Smooth muscle cell of the brain vasculature (primary cell): ENCODE results near the gene PNPLA1.
A peak's percentile ranks its signal among the peaks of the same experiment; 100 is the strongest.

ENCODE experiments used
- DNase-seq: peaks from one replicate; pipeline ENCODE4 v3.0.0-alpha.2; 2012; ENCODE audit warnings: low read depth, low spot score

PNPLA1 gene

GRCh38 chr6:36246506-36247268 is 23.2 kb upstream of the PNPLA1 start:
- no peak for DNase-seq

GRCh38 chr6:36247693-36248092 is 22.2 kb upstream of the PNPLA1 start:
- DNase-seq, result no peak

GRCh38 chr6:36248980-36249379 is 20.9 kb upstream of the PNPLA1 start:
- peak; percentile 2 for DNase-seq

DNA sequence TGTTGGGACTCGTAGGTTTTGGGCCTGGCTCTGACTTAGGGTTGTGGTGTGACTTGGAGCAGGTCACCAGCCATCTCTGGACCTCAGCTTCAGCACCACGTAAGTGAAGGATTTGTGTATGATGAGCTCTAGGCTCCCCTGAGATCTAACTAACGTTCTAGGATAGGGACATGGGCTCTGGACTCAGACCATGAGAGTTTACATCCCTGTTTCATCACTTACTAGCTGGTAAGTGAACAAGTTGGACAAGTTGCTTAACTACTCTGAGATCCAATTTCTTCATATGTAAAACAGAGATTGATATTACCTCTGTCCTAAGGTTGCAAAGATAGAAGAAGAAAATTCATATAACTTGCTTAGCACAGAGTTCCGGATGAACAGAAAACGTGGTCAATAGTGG is 20.3 kb upstream of the PNPLA1 start:
- DNase-seq, result no peak

GRCh38 chr6:36252005-36252404 is 17.9 kb upstream of the PNPLA1 start:
- DNase-seq, result no peak

GRCh38 chr6:36263390-36264000 is 6.4 kb upstream of the PNPLA1 start:
- no peak for DNase-seq

DNA sequence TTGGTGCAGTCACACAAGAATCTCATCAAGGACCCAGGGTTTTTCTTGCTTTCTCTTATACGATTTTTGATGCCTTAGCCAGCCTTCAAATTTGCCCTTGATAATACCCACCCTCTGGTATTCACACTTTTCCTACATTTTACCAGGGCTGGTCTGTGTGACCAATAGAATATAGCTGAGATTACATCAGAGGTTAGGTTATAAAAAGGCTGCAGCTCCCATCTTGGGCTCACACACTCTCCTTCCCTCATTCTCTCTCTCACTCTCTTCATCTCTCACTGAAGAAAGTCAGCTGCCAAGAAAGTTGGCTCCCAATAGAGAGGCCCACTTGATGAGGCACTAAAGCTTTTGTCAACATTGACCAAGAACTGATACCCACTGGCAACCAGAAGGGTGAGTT is 4.1 kb upstream of the PNPLA1 start:
- DNase-seq, result no peak

DNA sequence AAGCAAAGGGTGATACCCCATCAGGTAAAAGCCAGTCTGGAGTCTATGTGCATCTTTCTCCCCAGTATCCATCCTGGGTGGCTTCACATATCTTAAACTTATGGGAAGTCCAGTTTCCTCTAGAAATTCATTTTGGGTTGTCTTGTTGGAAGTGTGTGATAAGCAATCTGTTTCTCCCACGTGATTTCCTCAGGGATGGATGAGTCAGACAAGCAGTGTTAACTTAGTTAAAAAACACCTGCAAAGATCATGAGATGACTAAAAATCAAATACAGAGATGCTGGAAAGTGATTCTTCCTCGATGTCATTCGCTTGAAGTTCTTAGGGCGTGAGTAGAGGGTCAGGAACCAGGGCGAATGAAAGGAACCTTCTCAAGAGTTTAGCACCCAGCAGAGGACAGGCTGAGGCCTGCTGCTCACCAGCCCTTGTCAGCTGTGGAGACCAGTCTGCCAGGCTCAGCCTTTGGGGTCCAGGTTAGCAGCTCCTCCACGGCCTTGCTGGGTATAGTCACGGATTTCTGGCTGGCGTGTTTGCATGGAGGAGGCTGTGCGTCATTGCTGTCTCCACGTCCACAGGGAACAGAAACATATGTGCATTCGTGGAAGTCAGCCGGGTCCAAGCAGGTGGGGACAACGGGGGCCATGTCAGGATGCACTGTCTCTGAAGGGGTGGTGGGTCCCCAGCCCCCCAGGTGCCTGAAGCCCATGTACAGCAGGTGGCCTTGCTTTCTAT is 2.8 kb upstream of the PNPLA1 start:
- no peak for DNase-seq

DNA sequence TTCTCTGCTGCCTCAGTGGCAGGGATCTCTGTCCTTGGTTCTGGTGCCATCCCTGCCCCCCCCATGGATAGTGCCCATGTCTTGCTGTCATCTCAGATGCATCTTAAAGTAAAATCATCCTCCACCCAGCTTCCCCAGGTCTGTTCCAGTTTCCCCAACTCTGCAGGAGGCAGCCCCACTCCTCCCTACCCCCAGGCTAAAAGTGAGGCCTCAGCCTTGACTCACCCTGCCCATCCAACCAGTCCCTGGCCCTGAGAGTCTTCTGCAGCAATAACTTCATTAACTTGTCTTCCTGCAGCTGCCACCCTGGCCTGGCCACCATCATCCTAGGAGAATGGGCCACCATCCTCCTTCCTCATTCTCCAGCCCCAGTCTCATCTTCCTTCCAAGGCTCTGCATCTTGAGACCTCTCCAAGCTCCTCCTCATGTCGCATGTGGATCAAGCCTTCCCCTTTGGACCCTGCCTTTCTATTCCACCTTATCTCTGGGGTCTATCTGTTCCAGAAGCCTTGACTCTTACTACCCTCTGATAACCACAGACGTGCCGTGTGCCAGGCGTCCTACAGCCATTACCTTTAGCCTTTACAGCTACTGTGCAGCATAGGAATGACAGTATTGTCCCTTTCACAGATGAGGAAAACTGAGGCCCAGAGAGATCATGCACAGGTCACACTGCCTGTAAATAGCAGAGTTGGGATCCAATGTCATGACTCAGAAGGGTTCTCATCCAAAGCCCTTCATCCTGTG is 2.0 kb upstream of the PNPLA1 start:
- DNase-seq, result no peak

GRCh38 chr6:36268478-36269275 is 1.2 kb upstream of the PNPLA1 start:
- no peak for DNase-seq

DNA sequence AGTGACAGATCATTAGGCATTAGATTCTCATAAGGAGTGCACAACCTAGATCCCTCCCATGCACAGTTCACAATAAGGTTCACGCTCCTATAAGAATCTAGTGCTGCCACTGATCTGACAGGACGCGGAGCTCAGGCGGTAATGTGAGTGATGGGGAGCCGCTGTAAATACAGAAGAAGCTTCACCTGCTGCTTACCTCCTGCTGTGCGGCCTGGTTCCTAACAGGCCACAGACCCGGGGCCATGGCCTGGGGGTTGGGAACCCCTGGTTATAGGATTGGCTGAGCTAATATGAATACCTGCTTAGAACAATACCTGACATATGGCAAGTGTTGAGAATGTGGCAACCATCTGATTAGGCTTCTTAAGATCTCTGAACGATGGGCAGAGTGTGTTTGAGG is 2.4 kb downstream of the PNPLA1 start:
- DNase-seq, result no peak

DNA sequence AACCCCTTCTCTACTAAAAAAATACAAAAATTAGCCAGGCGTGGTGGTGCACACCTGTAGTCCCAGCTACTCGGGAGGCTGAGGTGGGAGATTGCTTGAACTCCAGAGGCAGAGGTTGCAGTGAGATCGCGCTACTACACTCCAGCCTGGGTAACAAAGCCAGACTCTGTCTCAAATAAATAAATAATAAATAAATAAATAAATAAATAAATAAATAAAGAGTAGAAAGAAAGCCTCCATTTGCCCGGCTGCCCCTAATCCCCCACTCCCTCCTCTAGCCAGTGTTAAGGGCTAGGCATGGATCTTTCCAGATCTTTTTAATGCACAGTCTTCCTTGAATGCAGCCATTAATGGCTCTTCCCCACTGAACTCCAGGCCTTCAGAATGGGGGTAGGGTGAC is 3.2 kb downstream of the PNPLA1 start:
- DNase-seq, result no peak

GRCh38 chr6:36273802-36274514 is 4.1 kb downstream of the PNPLA1 start:
- DNase-seq, result no peak

DNA sequence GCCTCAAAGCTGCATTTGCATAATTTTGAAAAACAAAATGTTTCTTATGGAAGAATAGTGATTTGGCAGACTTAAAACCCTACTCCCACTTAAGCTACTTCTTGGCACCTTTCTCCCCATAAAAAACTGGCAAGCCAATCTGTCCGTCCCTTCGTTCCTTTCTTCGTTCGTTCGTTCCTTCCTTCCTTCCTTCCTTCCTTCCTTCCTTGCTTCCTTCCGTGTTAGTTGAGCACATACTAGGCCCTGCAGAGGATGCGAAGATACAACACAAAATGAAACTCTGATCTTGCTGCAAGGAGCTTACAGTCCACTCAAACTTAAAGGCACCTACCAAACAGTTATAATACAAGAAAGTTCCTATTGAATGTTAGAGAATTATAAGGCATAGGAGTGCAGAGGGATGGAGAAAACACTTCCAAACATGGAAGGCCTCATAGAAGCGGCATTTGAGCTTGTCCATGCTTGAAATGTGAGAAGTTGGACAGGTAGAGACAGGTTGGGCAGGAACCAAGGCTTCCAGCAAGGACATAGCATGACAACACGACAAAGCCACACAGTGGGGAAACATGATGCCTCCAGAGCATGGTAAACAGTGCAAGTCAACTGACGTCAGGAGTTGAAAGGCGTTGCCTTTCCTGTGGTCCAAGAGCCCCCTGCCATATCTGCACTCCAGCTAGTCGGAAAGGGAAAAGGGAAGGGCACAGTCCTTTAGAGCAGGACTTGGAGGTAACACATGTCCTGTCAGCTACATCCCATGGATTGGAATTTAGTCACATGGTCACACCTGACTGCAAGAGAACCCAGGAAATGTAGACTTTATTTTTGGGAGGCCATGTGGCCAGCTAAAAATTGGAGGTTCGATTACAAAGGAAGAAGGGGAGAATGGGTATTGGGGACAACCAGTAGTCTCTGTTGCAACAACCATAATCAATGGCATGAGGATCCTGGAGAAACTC is 7.0 kb downstream of the PNPLA1 start:
- DNase-seq, result no peak

GRCh38 chr6:36277946-36278470 is 8.1 kb downstream of the PNPLA1 start:
- DNase-seq, result no peak

DNA sequence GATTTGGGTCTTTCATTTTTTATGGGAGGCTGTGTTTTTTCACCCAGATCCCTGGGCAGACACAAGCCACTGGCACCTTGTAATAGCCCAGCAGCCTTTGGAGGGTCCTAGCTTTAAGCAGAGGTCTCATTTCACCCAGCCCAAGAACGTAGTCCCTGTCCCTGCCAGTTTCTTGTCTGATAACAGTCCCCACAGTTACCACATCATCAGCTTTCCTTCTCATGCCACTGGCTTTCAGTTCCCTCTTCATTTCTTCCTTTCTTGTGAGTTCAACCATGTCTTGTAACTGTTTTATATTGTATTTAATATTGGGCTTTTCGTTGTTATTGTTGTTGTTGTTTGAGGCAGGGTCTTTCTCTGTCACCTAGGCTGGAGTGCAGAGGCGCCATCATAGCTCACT is 10.6 kb downstream of the PNPLA1 start:
- no peak for DNase-seq

DNA sequence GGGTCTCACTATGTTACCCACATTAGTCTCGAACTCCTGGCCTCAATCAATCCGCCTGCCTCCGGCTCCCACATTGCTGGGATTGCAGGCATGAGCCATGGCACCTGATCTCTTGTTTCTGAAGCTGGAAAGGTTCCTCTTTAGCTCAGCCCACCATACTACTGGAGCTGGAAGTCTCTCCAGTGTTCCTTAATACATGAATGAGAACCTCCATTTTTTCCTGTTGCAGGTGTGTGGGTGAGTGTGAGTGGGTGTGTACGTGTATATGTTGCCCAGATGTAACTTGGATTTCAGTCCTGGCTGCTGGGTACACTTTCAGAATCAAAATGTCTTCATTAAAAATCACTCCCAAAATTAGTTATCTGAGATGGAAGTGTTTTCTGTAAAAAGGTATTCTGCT is 11.1 kb downstream of the PNPLA1 start:
- DNase-seq, result no peak

GRCh38 chr6:36283608-36284007 is 13.7 kb downstream of the PNPLA1 start:
- DNase-seq, result no peak

GRCh38 chr6:36284359-36284758 is 14.5 kb downstream of the PNPLA1 start:
- DNase-seq, result no peak
